Measurements from ENCODE around the gene FAIM2. TPM values are rescaled to one million over a fixed set of nuclear protein-coding genes. Genes with fewer than 3 reads are reported as not detected.

The FAIM2 gene
- total RNA-seq, 2 experiments from 2014 or later: 0.22 to 0.56 TPM

DNA sequence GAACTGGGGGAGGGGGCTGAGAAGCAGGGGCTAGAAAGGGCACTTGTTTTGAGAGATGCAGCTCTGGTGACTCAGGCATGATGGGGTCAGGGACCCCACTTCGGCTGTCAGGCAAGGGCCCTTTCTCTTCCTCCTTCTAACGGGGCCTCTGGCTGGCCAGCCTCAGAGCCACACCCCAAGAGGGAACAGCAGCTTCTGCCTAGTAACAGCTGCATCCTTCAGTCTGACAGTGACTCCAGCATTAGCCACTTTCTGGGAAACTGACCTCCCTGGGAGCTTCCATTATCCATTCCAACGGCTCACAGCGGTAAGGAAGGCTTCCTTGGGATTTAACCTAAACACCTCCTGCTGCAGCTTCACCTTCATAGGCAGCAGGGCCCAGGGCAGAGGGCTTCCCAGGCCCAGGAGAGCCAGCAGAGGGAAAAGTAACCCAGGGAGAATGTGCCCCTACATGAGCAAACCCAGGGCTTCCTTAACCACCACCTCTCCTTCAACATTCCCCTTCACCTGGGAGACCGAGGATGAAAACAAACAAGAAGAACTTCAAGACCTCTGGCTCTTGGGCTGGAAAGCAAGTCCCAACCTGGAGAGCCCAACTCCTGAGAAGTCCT is 78.2 kb downstream of the FAIM2 start:
- H3K9me3 Mint-ChIP-seq: no peaks in the 10 kb centered on the region
- ChIA-PET CTCF (interaction anchor here (0.9 to 7.7 kb wide), 5 partner anchors 14 to 84 kb away, joined by 3 to 67 read pairs (median 3); partner anchors contain the start of gene TMBIM6), POLR2A (interaction anchor here (0.6 to 0.9 kb wide), 2 partner anchors 79 to 84 kb away, joined by 4 read pairs; partner anchors contain the start of gene TMBIM6)
- DNase-seq (no peak), ATAC-seq (no peak)
- H3K27me3 Mint-ChIP-seq: no peaks in the 10 kb centered on the region
- H3K4me1 Mint-ChIP-seq (ENCODE audit: low read depth): peaks cover 43% of the 10 kb centered on the region
- H3K4me3 Mint-ChIP-seq: no peak overlapping the region
- H3K36me3 Mint-ChIP-seq (ENCODE audit: low read depth): peaks cover 4% of the 10 kb centered on the region
- no peak overlapping the region for H3K27ac Mint-ChIP-seq
- TF ChIP-seq, protein P1, sequence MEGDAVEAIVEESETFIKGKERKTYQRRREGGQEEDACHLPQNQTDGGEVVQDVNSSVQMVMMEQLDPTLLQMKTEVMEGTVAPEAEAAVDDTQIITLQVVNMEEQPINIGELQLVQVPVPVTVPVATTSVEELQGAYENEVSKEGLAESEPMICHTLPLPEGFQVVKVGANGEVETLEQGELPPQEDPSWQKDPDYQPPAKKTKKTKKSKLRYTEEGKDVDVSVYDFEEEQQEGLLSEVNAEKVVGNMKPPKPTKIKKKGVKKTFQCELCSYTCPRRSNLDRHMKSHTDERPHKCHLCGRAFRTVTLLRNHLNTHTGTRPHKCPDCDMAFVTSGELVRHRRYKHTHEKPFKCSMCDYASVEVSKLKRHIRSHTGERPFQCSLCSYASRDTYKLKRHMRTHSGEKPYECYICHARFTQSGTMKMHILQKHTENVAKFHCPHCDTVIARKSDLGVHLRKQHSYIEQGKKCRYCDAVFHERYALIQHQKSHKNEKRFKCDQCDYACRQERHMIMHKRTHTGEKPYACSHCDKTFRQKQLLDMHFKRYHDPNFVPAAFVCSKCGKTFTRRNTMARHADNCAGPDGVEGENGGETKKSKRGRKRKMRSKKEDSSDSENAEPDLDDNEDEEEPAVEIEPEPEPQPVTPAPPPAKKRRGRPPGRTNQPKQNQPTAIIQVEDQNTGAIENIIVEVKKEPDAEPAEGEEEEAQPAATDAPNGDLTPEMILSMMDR (IDR thresholded peaks at IDR 0.05): no peak
- intact Hi-C loops (cut with micrococcal nuclease): no loop called here

DNA sequence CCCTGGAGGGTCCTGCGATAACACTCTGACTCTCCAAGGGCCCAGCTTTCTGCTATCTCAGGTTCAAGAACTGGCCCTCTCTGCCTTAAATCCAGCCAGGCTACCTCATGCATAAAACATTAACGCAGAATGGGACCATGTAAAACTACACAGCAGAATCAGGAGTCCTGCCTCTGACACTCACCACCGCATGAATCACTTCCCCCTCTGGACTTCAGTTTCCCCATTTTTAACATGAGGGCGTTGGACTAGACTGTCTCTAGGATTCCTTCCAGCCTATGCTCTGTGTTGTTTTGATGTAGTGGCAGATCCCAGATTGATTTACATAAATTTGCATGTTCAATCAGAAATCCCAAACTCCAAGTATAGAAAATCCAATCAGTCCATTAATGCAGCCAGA is 78.8 kb downstream of the FAIM2 start:
- DNase-seq (no peak), ATAC-seq (no peak)
- no peaks in the 10 kb centered on the region for H3K27me3 Mint-ChIP-seq
- no peaks in the 10 kb centered on the region for H3K9me3 Mint-ChIP-seq
- H3K4me1 Mint-ChIP-seq (ENCODE audit: low read depth): peaks cover 44% of the 10 kb centered on the region
- peaks cover 4% of the 10 kb centered on the region for H3K36me3 Mint-ChIP-seq (ENCODE audit: low read depth)
- intact Hi-C loops (cut with micrococcal nuclease): no loop called here
- POLR2A ChIA-PET: interaction anchor here (0.9 kb wide), 1 partner anchor 83 kb away, joined by 4 read pairs; the partner anchor contains the start of gene TMBIM6
- no peak overlapping the region for H3K27ac Mint-ChIP-seq
- H3K4me3 Mint-ChIP-seq: no peak overlapping the region
- CTCF ChIA-PET: interaction anchor here (0.9 to 7.7 kb wide), 4 partner anchors 15 to 84 kb away, joined by 3 to 67 read pairs (median 11); partner anchors contain the start of gene TMBIM6
- TF ChIP-seq, protein P1 (IDR thresholded peaks at IDR 0.05): no peak

DNA sequence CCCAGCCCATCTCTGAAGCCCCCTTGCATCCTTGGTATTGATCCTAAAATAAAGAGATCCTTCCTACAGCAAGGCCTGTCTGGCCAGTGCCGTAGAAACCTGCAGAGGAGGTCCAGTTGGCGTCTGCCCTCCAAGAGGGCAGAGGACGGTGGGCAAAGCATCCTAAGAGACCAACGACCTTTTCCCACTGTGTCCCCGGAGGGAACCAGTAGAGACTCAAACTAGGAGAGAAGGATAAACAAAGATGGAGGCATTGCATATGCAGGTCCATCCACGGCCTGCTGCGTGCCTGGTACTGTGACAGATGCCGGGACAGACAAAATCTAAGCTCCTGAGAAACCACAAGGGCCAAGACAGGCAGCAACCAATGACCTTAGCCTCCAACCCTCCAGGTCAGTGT is 79.3 kb downstream of the FAIM2 start:
- DNase-seq: no peak
- no peak overlapping the region for H3K27ac Mint-ChIP-seq
- H3K4me3 Mint-ChIP-seq: no peak overlapping the region
- intact Hi-C loops (cut with micrococcal nuclease): no loop called here
- ChIA-PET POLR2A (no interaction called here), CTCF (interaction anchor here (0.9 to 7.7 kb wide), 4 partner anchors 15 to 83 kb away, joined by 3 to 67 read pairs (median 11); partner anchors contain the start of gene TMBIM6)
- peaks cover 44% of the 10 kb centered on the region for H3K4me1 Mint-ChIP-seq (ENCODE audit: low read depth)
- peaks cover 4% of the 10 kb centered on the region for H3K36me3 Mint-ChIP-seq (ENCODE audit: low read depth)
- no peaks in the 10 kb centered on the region for H3K9me3 Mint-ChIP-seq
- no peak for ATAC-seq
- TF ChIP-seq, protein P1 (IDR thresholded peaks at IDR 0.05): no peak
- H3K27me3 Mint-ChIP-seq: no peaks in the 10 kb centered on the region

DNA sequence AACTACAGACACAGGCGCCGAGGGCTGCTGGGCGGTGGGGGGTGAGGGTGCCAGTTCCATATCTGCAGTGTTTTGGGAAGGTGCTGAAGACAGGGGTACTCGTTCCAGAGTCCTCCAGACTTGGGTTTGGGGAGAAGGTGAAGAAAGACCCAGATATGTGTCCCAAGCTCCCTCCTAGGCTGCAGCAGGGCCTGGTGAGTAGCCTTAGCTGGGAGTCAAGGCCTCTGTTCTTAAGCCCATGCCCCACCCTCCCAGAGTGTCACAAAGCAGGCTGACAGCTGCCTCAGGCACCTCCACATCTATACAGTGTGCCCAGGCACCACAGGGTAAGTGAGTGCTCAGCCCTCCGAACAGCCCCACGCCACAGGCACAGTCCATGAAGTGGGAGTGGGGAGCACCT is 79.7 kb downstream of the FAIM2 start:
- Mint-ChIP-seq H3K9me3 (no peaks in the 10 kb centered on the region), H3K36me3 (ENCODE audit: low read depth) (peaks cover 4% of the 10 kb centered on the region), H3K27ac (no peak overlapping the region), H3K4me1 (ENCODE audit: low read depth) (peaks cover 40% of the 10 kb centered on the region), H3K27me3 (no peaks in the 10 kb centered on the region), H3K4me3 (no peak overlapping the region)
- ATAC-seq (no peak), DNase-seq (no peak)
- intact Hi-C loops (cut with micrococcal nuclease): no loop called here
- CTCF ChIA-PET: interaction anchor here (1.3 kb wide), 1 partner anchor 83 kb away, joined by 3 read pairs; the partner anchor contains the start of gene TMBIM6
- POLR2A ChIA-PET: no interaction called here
- TF ChIP-seq, protein P1 (IDR thresholded peaks at IDR 0.05): no peak

DNA sequence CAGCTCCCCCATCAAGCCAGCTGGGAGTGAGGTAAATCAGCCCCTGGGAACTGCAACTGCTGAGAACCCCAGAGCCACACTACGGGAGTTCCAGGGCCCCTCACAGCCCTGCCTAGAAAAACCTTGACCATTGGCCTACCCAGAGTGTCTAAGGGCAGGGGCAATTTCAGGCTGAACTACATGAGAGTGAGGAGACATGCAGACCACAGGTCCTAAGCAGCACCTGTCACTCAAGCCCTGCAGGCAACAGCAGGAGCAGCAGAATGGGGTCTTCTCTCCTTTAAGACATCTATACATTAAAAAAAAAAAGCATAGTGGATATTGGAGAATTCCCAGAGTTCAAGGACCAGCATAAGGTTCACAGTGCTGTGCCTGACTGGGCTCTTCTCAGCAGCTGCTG is 80.3 kb downstream of the FAIM2 start:
- H3K36me3 Mint-ChIP-seq (ENCODE audit: low read depth): peaks cover 4% of the 10 kb centered on the region
- ATAC-seq (no peak), DNase-seq (no peak)
- no peaks in the 10 kb centered on the region for H3K9me3 Mint-ChIP-seq
- H3K4me3 Mint-ChIP-seq: no peak overlapping the region
- ChIA-PET POLR2A (no interaction called here), CTCF (interaction anchor here (1.7 kb wide), 1 partner anchor 18 kb away, joined by 3 read pairs; no protein-coding TSS in a partner anchor)
- H3K27ac Mint-ChIP-seq: no peak overlapping the region
- no peaks in the 10 kb centered on the region for H3K27me3 Mint-ChIP-seq
- TF ChIP-seq, protein P1 (IDR thresholded peaks at IDR 0.05): no peak
- intact Hi-C loops (cut with micrococcal nuclease): no loop called here
- peaks cover 36% of the 10 kb centered on the region for H3K4me1 Mint-ChIP-seq (ENCODE audit: low read depth)

Measured in activated CD8-positive, alpha-beta T cell treated with anti-CD3 and anti-CD28 coated beads for 36 hours (primary cell).